NCI-H1417 treated with DMSO at 0.1 percent for 48 hours (cell line): ENCODE measurements around the gene GATAD1.
"Not testable (repeated sequence)": the region's sequence is repeated elsewhere in the genome, so short reads cannot be mapped to it uniquely, and the experiment has no call there.

Source experiments
- DNase-seq: peaks from one replicate; lab custom pipeline; 2025; lab: John Stamatoyannopoulos, UW

The GATAD1 gene

DNA sequence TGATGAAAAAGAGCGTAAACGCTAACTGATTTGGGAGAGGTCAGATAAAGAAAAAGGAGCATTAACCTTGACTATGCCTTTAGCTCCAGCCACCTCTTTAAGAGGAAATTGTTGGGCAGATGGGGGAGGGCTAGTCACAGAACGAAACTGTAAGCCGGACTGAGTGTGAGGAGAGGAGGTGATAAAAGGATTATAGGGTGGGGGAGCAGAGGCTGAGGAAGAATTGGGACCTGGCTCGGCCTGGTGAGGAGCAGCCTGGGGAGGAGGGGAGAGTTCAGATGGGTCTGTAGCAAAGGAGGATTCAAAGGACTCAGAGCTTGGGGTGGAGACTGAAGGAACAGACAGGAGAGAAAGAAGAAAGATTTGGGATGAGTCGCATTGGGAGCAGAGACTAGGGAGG lies 36.3 kb downstream of the GATAD1 start:
- DNase-seq = not testable (repeated sequence)

- not testable (repeated sequence) for DNase-seq
Observed at GRCh38 chr7:92484226-92484625, 36.9 kb downstream of the GATAD1 start.

GRCh38 chr7:92485267-92485892 lies 38.1 kb downstream of the GATAD1 start:
- DNase-seq = no peak

GRCh38 chr7:92485974-92486373 lies 38.7 kb downstream of the GATAD1 start:
- DNase-seq = no peak

GRCh38 chr7:92487804-92488203 lies 40.5 kb downstream of the GATAD1 start:
- DNase-seq = no peak

DNA sequence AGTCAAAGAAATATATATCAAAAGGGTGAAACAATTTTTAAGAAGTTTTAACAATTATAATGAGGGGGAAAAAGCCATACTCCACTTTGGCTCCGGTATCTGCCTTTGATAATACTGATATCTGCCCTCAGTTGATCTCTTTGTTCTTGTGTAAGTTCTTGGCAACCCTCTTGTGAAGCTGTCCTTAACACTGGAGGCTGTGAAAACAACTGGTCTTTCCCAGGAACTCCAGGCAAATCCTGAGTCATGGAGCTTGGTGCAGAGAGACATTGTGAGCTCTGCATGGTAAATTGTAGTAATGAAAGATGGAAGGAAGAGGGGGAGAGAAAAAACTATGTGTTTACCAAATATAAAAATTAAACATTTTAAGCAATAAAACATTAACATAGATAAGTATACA lies 42.4 kb downstream of the GATAD1 start:
- no peak for DNase-seq

DNA sequence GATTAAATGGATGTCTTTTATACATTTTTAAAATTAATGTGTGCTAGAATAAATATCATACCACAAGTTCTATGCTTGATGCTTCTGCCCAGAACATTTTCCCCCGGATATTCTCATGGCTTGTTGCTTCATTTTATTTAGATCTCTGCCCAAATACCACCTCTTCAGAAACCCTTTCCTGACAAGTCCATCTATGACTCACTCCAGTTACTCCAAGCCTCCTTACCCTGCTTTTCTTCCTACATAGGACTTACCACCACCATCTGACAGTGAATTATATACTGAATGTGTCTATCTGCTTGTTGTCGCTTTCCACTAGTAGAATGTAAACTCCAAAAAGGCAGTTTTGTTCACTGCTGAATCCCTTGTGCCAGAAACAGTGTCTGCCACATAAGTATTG lies 49.6 kb downstream of the GATAD1 start:
- DNase-seq = no peak

- DNase-seq = no peak
Observed at GRCh38 chr7:92498557-92498956, 51.3 kb downstream of the GATAD1 start.

- DNase-seq = no peak
Observed at GRCh38 chr7:92503767-92504166, 56.5 kb downstream of the GATAD1 start.

GRCh38 chr7:92504563-92504962 lies 57.3 kb downstream of the GATAD1 start:
- DNase-seq = no peak

DNA sequence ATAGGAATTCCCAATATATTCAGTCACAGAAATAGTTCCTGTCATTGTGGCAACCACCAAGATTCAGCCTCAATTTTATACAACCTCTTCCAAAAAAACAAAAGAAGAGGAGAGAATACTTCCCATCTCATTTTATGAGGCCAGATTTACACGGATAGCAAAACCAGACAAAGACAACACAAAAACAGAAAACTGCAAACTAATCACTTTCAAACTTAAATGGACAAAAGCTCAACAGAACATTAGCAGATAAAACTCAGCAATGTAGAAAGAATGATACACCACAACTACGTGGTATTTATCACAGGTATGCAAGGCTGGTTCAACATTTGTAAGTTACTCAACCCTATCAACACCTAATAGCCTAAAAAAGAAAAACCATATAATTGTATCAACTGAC lies 59.1 kb downstream of the GATAD1 start:
- DNase-seq = no peak

- no peak for DNase-seq
Observed at GRCh38 chr7:92508946-92509345, 61.7 kb downstream of the GATAD1 start.
